LHCN-M2 (cell line): ENCODE results near the gene CHRM1. TPM values are rescaled to one million over a fixed set of nuclear protein-coding genes. Genes with fewer than 3 reads are reported as not detected.
A peak's percentile ranks its signal among the peaks of the same experiment; 100 is the strongest.

Source experiments
- DNase-seq: peaks from one replicate; pipeline ENCODE4 v3.0.0-alpha.2; 2012; ENCODE audit warnings: low read depth
- total RNA-seq: library from RNA; depleted of rRNA; stranded (reverse); fragments of >200 nt; gene quantifications from 2 replicates; pipeline ENCODE4 v1.2.3, GENCODE V29; 2014

CHRM1 gene
- total RNA-seq, 1 experiment from 2014 or later = not detected

DNA sequence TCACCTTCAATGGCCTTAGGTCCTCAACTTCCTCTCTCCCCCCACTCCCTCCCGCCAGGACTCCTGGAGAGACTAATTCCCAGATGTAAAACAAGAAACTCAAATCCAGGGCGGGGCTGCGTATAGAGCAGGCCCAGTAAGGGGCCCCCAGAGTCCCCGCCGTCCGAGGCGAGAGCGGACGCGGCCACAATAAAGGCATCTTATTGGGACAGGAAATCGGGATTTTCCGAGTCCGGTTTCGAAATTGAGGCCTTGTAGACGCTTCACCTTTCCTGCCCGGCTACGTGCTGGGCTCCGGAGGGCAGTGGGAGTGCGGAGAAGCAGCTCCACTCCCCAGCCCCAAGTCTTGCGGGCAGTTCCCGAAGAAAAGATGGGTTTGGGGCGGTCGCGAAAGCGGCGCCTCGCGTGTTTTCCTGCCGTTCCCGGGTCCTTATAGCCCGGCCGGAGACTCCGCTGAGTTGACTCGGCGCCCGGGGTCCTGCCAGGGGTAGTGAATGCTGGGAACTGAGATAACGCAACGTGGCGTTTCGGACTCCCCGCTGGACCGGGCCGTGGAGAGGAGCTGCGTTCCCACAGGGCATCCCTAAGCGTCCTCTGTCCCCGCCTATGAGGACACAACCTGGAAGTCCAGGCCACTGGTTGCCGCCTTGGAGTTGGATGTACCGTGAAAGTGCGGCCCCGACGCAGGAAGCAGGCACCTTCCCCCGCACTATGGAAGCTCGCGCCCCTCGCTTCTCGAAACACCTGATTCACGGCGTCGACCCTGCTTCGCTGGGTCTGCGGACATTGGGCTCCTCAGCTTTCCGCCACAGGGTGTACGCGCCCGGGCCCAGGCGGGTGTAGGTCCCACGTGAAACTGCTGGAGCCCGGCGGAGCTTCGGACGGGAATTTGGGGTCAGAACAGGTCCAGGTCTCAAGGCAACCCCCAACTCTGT, 4.8 kb upstream of the CHRM1 start:
- no peak for DNase-seq

DNA sequence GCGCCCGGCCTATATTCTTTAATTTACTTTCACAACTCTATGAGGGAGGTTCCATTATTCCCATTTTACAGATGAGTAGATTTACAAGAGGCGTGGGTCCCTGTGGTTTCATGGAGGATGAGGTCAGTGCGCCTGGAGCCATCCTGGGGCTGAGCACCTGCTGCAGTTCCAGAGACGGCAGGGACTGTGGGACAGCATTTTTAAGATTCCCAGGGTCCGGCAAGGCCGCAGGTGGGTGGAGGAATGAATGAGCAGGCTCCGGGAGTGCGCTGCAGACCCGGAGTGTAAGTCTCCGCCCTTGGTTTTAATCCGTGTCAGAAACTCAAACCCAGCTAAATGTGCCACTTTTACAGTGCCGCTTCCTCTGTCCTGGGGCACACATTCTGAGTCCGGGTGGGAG, 4.1 kb upstream of the CHRM1 start:
- no peak for DNase-seq

DNA sequence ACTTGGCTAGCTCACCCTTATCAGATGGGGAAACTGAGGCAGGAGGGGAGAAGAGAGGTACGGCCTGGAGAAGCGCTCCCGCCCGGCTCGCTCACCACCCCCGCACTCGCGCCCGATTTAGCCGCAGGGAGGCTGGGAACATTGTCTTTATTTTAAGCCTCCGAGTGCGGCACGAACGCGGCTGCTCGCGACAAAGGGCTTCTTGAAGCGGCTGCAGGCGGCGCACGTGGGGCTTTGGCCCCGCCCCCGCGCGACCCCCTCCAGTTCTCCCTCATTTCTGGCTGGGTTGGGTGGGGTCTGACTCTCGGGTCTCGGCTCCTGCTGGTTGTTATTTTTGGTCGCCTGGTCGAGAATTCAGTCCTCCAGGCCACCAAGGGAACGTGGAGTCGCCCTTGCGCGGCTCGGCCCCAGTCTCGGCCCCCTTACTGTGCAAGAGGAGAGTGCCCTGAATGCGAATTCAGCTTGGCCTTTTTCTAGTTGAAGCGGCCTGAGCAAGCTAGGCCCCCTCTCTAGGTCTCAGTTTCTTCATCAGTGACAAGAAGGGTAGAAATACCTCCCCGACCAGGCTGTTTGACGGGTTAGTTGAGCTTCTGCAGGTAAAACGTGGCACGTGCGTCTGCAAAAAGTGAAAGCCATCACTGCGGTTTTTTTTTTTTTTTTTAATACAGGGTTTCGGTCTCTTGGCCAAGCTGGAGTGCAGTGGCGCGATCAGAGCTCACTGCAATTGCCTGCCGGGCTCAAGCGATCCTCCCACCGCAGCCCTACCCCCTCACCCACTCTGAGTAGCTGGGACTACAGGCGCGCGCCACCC, 2.6 kb upstream of the CHRM1 start:
- DNase-seq = no peak

DNA sequence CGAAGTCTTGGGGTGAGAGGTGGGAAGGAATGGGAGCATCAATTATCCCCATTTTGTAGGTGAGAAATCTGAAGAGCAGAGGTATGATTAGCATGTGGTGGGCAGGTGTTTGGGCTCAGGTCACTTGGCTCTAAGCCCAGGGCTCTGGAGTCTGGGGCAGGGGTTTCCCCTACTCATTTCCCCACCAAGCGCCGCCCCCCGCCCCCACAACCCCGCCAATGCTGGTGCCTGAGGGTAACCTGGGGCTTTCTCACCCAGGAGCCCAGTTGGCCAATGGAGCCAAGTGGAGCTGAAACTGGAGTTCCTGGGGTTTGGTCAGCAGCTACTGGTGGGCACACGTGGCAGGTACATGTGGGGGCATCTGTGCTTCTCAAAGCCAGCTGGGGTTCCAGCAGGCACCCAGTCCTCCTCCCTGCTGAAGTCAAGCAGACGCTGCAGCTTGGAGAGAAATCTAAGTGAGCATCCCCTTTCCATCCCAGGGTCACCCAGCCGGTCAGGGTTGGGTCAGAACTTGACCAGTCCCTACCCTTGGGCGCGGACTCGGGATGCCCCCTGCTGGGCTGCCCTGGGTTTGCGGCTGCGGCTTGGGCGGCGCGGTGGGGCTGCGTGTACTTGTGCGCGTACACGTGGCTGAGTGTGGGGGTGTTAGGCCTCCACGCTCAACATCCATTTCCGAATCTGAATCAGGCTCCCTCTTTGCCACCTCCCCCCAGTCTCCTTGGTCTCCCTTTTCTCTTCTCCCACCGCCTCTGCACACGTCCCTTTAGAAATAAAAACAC, 1.7 kb upstream of the CHRM1 start:
- DNase-seq = peak; percentile 19

DNA sequence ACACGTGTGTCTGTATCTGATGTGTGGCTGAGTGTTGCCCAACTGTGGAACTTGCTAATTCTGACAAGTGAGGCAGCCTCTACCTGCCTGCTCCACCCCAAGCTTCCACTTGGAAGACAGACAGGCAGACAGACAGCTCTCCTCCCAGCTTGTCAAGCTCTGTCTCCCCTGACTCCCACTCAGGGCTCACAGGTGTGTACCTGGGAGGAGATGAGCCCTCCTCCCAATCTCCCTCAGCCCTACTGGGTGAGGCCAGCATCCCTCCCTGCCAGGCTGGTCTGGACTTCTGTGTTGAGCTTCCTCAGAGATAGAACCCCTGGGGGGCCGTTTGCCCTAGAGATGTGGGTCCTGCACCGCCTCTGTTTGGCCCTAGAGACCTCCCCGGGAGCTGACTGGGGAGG, 1.0 kb upstream of the CHRM1 start:
- DNase-seq = no peak

DNA sequence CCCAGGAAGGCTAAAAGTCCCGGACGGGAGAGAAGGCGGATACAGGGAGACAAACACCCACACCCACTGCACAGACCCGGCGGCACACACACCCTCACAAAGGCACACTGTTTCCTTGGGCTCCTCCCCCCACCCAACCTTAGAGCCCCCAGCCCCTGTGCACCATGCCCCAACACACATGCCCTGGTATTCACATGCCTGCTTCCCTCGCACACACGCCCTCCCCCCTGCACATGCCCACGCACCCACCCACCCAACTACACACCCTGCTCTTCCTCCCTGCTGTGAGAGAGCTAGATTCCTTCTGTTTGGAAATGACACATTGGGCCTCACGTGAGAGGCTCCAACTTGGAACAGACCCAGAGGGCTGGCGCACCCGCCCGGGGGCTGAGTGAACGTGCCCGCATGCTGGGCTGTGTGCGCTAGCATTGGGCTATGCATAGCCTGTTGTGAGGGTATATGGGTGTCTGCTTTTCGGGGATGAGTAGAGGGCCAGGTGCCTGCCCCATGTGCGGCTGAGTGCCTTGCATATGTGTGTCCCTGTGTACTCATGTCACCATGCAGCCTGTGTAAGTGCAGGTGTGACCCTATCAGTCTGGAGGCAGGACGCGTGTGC, 518 bp upstream of the CHRM1 start:
- peak; percentile 28 for DNase-seq

DNA sequence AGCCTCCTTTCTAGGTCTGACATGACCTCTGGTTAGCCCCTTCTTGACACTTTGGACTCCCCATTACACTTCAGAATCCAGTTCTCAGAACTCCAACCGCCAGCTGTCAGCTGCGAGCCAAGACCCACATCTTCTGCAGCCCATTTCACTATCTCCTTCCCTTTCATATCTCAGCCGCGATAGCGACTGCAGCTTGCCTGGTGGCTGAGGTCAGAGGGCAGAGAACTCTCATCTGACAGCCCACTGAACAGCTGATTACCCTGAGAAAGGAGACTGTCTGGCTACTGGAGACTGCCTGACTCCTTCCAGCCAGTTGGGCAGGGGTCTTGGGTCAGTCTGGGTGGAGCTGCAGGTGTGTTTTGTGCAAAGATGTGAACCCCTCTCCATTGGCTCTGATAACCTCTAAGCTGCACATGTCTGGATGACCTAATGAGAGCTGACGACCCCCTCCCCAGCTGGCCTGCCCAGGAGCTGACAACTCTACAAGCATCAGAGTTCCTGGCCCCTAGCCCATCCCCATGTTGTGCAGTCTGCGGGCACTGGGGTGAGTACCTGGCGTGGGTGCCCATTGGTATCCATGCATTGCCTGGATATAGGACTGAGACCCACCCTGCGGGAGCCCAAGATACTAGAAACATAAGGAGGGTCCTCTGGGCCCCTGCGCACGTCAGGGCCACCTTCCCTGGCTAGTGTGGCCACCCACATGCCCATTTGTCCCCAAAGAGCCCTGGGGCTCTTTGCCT, 1.1 kb downstream of the CHRM1 start:
- no peak for DNase-seq

DNA sequence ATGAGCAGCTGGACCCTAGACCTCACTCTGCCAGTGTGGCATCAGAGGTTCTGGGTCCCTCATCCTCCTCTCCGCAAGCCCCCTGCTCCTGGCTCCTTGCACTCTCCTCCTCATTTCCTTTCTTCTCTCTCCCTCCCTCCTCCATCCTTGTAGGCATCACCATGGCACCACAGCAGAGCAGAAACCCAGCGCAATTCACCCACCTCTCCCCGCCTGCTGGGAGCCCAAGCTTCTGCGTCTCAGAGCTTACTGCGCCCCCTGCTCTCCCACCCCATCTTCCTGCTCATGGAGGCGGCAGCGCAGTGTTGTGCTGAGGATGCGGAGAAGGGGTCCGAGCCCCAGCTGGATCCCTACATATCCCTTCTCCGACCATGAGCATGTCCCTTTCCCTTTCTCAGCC, 1.7 kb downstream of the CHRM1 start:
- DNase-seq = no peak

DNA sequence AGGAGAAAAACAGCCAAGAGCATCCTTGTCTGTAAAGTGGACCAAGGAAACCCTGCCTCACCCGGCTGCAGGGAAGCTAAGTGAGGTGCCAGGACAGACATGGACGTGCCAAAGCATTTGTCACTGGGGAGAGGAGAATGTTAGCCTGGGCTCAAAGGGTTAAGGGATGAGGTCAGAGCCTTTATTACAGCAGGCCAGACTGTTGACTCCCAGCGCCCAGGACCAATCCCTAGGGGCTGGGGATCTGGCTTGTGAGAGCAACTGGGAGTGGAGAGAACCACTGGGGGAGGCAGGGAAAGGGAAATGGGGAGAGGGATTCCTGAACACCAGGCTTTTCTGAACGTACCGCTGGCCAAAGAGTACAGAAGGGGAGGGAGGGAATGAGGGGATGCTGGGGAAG, 2.6 kb downstream of the CHRM1 start:
- no peak for DNase-seq

DNA sequence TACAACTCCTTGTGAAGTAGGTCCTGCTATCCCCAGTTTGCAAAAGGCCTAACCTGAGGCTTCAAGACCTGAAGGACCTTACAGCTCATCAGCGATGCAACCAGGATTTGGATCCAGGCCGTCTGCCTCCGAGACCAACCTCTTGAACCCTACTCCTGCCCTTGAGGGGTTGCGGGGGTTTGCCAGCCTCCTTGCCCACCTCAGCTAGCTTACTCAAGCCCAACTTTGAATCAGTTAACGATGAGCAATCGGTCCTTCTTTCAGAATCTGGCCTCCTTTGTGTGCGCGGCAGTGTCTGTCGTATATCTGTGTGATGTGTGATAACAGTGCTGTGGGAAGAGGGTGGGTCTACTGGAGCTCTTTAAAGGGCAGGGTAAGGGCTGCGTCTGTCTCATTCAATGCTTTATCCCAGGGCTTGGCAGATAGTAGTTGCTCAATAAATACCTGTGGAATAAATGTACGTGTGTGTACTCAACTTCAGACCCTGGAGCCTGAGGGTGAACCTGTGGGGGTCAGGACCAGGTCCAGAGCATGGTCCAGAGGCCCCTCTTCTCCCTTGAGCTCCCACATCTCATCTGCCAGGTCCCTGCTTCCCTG, 3.2 kb downstream of the CHRM1 start:
- no peak for DNase-seq

DNA sequence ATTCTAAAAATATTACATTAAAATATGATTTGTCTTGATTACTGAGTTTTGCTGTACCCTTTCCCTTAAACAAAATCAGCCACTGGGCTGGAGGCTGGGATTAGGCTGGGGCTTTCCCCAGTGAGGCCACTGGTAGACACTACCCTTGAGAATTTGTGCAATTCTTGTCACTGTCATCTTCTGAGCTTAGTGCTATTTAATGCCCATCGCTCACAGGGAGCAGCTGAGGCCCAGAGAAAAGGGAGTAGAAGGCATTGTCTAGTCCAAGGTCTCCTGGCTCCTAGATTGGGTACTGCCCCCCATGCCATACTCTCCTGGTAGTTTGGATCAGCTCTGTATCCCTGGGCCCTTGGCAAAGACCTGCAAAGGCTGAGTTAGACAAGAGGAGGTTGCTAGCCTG, 6.7 kb downstream of the CHRM1 start:
- no peak for DNase-seq

DNA sequence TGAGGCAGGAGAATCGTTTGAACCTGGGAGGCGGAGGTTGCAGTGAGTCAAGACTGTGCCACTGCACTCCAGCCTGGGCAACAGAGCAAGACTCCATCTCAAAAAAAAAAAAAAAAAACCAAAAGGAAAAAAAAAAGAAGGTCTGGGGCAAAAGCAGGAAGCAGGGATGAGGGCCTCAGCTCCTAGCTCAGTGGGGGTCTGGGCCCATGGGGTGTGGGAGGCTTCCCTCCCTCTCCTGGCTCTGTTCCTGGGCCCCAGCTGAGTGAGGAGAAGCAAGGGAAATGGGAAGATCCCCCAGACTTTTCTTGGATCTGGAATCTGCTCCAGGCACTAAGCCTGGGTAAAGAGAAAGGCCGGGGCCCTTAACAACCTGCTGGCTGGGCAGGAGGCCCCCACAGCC, 8.9 kb downstream of the CHRM1 start:
- DNase-seq = no peak

DNA sequence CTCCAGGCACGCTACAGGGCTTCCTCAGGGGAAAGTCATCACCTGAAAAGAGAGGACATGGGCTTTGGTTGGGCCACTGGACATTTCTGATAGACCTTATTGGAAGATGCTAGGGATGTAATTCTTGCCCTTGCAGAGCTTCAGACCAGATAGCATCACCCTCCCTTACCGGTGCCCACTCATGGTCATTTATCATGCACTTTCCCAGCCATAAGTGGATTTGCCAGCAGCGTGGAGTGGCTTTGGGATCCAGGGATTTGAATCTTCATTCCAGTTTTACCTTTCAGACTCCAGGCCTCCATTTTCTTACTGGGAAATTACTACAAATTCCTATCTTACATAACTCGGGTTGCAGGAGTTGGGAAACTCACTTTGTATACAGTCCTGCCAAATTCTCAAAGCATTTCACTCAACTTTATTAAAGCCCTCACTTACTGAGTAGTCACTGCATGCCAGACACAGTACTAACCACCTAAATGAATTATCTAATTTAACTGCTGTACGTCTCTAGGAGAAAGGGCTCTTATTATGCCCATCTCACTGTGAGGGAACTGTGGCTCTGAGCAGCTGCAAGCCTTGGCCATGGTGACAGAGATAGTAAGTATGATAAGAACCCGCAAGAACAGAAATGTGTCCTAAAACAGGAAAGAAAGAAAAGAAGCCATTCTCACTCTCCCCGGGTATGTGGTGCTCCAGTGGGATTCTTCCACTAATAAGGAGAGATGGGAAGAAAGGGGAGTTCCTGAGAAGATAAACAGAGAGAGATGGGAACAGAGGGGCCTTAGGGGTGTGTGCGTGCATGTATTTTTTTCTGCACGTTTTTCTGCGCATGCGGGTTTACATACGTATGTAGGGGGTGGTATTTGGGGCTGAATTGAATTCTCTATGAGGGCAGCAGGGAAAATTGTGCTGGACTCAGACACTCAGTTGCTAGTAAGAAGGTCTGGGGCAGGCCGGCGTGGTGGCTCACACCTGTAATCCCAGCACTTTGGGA, 9.7 kb downstream of the CHRM1 start:
- no peak for DNase-seq

DNA sequence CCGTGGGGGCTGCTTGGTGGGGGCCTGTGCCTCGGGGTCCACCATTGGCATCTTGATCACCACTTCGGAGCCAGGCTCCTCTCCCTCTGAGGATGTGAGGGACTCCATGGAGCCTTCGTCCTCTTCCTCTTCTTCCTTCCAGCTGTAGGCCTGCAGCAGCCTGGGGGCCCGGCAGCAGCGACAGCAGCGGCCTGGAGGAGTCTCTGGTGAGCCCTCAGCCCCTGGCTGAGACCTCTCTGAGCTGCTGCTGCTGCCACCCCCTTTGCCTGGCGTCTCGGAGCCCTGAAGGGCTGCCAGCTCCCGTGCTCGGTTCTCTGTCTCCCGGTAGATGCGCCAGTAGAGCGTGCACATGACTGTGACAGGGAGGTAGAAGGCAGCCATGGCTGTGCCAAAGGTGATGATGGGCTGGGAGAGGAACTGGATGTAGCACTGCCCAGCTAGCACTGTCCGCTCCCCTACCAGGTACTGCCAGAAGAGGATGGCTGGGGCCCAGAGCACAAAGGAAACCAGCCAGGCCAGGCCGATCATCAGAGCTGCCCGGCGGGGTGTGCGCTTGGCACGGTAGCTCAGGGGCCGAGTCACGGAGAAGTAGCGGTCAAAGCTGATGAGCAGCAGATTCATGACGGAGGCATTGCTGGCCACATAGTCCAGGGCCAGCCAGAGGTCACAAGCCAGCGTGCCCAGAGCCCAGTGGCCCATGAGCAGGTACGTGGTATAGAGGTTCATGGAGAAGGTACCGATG, 10.9 kb downstream of the CHRM1 start:
- DNase-seq = no peak

DNA sequence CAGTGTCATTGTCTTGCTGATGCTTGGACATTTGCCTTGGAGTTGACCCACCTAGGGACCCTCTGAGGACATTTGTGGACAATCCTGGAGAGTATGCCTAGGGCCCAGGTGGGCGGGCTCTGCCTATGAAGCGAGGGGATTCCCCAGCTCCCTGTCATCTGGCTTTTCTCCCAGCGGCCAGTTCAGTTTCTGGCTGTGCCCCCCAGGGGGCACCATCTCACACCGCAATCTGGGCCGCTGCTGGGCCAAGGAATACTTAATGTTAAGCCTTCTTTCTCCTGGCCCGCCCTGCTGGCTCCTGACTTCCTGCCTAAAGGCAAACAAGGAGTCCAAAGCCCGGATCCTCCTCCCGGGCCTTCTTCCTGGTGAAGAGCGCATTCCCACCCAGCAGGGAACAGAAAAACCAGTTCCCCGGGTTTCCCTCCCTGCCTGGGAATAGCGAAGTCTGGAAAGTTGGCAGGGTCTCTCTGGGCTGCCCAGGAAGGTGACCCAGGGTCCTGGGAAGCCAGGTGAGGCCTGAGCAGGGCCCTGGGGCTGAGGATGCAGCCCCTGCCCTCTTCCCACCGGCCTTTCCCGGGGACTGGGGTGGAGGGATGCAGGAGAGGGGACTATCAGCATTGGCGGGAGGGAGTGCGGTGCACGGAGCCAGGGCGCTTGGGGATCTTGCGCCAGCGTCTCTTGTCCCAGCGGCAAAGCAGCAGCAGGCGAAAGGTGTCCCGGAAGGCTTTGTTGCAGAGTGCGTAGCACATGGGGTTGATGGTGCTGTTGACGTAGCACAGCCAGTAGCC, 11.9 kb downstream of the CHRM1 start:
- peak; percentile 36 for DNase-seq

DNA sequence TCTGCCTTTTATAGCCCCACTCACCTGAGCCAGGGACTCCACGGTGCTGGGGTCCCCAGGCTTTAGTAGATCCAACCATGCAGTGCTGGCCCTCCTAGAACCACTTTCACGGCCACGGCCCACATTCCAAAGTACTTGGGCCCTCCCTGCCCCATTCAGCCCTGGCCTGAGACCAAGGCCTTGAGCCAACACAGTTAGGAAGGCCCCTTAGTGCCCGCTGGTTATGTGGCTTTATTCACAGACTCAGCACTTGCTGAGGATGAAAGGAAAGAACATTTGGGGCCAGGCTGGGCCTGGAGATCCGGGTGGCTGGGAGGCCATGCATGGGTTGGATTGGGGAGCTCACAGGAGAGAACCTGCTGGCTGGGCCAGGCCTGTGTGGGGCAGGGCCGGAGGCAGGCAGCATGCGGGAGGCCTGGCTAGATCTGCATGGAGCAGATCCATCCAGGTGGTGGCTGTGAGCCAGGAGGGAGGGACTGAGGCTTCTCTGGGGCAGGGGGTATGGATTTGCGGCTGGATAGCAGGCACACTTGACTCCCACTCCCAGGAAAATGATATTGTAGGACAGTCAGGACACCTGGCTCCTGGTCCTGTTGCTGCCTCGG, 12.6 kb downstream of the CHRM1 start:
- DNase-seq = no peak

DNA sequence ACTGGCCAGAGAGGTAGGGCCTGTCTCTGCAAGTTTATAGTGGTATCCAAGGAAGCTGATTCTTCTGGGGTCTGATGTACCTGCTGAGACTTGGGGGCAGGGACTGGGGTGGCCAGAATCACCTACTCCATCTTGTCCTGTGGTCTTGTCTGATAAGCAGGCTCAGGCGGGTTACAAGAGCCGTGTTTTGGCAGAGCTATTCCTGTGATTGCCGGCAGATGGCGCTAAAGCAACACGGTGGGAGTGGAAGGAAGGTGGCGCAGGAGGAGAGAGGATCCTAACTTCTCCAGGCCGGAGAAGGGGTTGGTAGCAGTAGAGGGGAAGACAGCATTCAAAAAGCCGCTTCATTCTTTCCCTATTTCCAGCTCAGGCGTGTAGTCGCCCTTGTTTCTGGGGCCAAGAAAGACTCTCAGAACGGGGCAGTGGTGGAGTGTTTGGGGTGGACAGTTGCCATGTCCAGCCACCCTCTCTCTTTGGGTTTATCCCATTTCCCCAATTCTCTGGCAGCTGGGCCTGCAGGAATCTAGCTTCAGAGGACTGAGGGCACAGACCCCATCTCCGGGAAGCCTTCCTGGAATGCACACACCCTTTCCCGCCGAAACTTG, 15.1 kb downstream of the CHRM1 start:
- peak; percentile 74 for DNase-seq
